ENCODE results near the gene SKOR1. TPM values are rescaled to one million over a fixed set of nuclear protein-coding genes. Genes with fewer than 3 reads are reported as not detected.

SKOR1 gene
- total and polyA plus RNA-seq, 2 of the 13 experiments (the other 11 are each of a cell fraction or from before 2014, with no cell fraction given): 0.09 to 0.11 TPM

DNA sequence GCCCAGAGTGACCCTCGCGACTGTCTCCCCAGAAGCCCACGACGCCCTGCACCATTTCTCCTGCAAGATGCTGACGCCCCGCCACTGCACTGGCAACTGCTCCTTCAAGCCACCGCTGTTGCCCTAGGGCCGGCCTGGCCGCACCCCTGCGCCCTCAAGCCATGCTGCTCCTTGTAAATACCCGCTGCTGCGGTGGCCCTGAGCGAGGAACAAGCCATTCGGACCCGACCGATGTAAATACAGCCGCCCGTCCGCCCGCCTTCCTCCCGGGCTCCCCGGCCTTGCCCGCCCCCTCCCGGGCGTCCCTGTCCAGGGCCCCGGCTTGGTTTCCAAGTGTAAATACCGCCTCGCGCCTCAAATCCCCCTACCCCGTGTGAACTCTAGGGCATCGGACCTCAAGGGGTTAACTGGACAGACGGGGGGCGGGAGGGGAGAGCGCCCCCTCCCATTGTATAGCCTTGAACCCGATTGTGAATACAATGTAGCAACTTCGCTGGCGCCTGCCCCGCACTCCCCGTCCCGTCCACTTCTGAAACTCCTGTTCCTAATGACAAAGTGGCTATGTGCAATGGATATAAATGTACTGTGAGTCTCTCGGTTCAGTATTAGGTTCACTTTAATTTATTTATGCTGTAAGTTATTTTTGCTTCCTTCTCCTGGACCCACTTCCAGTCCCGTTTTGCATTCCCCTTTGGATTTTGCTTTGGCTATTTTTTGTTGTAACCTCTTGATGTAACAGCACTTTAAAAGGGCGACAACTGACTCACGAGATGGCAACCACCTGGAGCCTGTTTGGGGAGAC, 8.6 kb downstream of the SKOR1 start (continued):
- TF ChIP-seq ATF2 (CRISPR knock-in tag; IDR thresholded peaks at IDR 0.05) (no peak), ZNF441 (CRISPR knock-in tag; IDR thresholded peaks at IDR 0.05; ENCODE audit: borderline replicate concordance) (no peak), FOXK2 (IDR thresholded peaks at IDR 0.05) (no peak), POLR2G (IDR thresholded peaks at IDR 0.05; ENCODE audit: low read depth, low read length) (no peak), ZNF276 (CRISPR knock-in tag; IDR thresholded peaks at IDR 0.05; ENCODE audit: low read depth) (no peak), SMC3 (IDR thresholded peaks at IDR 0.05; ENCODE audit: low read length) (no peak), ZNF549 (CRISPR knock-in tag; IDR thresholded peaks at IDR 0.05) (no peak), THRA (CRISPR knock-in tag; IDR thresholded peaks at IDR 0.05; ENCODE audit: borderline replicate concordance) (no peak), TOE1 (CRISPR knock-in tag; IDR thresholded peaks at IDR 0.05) (no peak), ZBTB7A (CRISPR knock-in tag; IDR thresholded peaks at IDR 0.05) (no peak), MAFG (CRISPR knock-in tag; IDR thresholded peaks at IDR 0.05) (no peak), POGK (CRISPR knock-in tag; conservative IDR thresholded peaks at IDR 0.05) (no peak), SALL1 (CRISPR knock-in tag; IDR thresholded peaks at IDR 0.05) (peak; percentile 39; the same call in 1 of the 2 replicates), ZNF746 (CRISPR knock-in tag; IDR thresholded peaks at IDR 0.05) (no peak), PAXIP1 (CRISPR knock-in tag; conservative IDR thresholded peaks at IDR 0.05) (0 out of 2 replicates have a peak, but pooled peaks have one; percentile 28), ZNF350 (CRISPR knock-in tag; IDR thresholded peaks at IDR 0.05; ENCODE audit: borderline replicate concordance, low read depth) (no peak), NCOR1 (IDR thresholded peaks at IDR 0.05; ENCODE audit: borderline replicate concordance, low read length) (no peak), ZNF607 (CRISPR knock-in tag; IDR thresholded peaks at IDR 0.05; ENCODE audit: borderline replicate concordance) (0 out of 2 replicates have a peak, but pooled peaks have one; percentile 36), ZNF552 (CRISPR knock-in tag; IDR thresholded peaks at IDR 0.05; ENCODE audit: borderline replicate concordance) (no peak)

Measured in HepG2 (cell line).